EH (cell line): ENCODE measurements around the gene ARID1B.

Experiments
- DNase-seq: peaks from one replicate; pipeline ENCODE4 v3.0.0-alpha.2; 2015; ENCODE audit warnings: low read depth

The ARID1B gene

GRCh38 chr6:156791320-156791850 is 14.2 kb downstream of the ARID1B start:
- DNase-seq: peak; percentile 33

- no peak for DNase-seq
Measured at GRCh38 chr6:156793200-156793599, 16.0 kb downstream of the ARID1B start.

GRCh38 chr6:156794546-156795354 is 17.6 kb downstream of the ARID1B start:
- DNase-seq: no peak

GRCh38 chr6:156795825-156796224 is 18.6 kb downstream of the ARID1B start:
- peak; percentile 47 for DNase-seq

GRCh38 chr6:156796627-156797026 is 19.4 kb downstream of the ARID1B start:
- no peak for DNase-seq

GRCh38 chr6:156797901-156798735 is 20.9 kb downstream of the ARID1B start:
- DNase-seq: no peak

GRCh38 chr6:156801712-156802111 is 24.5 kb downstream of the ARID1B start:
- no peak for DNase-seq

GRCh38 chr6:156803353-156803752 is 26.2 kb downstream of the ARID1B start:
- no peak for DNase-seq

GRCh38 chr6:156804402-156804801 is 27.2 kb downstream of the ARID1B start:
- no peak for DNase-seq

GRCh38 chr6:156806155-156806554 is 29.0 kb downstream of the ARID1B start:
- no peak for DNase-seq

- no peak for DNase-seq
Measured at GRCh38 chr6:156807028-156807427, 29.9 kb downstream of the ARID1B start.

- DNase-seq: no peak
Measured at GRCh38 chr6:156807795-156808194, 30.6 kb downstream of the ARID1B start.

- no peak for DNase-seq
Measured at GRCh38 chr6:156808287-156808686, 31.1 kb downstream of the ARID1B start.

GRCh38 chr6:156809034-156809433 is 31.9 kb downstream of the ARID1B start:
- DNase-seq: peak; percentile 54

GRCh38 chr6:156809446-156810178 is 32.4 kb downstream of the ARID1B start:
- DNase-seq: no peak

- no peak for DNase-seq
Measured at GRCh38 chr6:156814036-156814581, 36.9 kb downstream of the ARID1B start.

- no peak for DNase-seq
Measured at GRCh38 chr6:156816505-156816904, 39.3 kb downstream of the ARID1B start.

GRCh38 chr6:156820089-156820798 is 43.1 kb downstream of the ARID1B start:
- no peak for DNase-seq

- DNase-seq: no peak
Measured at GRCh38 chr6:156821707-156822106, 44.5 kb downstream of the ARID1B start.

- peak; percentile 42 for DNase-seq
Measured at GRCh38 chr6:156822747-156823206, 45.6 kb downstream of the ARID1B start.

GRCh38 chr6:156824142-156824541 is 47.0 kb downstream of the ARID1B start:
- no peak for DNase-seq
